ENCODE results near the gene RBSN.

DNA sequence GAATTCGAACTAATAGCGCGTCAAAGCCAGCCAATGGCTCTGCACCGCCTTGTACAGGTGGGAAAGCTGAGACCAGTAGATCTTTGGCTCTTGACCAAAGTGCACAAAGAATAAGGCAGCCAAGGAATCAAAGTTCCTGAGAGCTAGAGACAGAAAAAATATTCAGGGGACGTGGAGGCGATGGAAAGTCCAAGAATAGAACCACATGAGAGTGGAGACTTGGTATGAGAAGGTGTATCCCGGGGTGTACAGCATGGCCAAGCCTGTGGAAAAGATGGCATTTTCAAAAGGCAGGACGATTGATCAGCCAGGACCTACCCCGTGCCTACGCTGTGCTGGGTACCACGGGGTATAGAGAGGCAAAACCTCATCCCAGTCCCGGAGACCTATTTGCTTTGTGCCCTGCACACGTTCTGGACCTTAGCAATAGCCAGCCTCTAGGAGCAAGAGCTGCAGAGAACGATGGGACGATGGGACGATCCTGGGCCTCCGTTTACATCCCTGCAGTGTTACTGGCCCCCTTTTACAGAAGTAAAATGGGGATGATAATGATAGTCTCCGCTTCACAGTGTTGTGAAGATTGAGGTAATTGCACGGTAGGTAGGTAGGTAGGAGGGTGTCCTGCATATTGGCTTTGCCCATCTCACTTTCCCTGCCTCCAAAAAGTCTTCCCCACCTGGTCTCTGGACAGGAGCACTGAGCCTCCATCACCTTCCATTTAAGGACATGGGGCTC lies 583 bp upstream of the RBSN start:
- TF ChIP-seq, protein P1, sequence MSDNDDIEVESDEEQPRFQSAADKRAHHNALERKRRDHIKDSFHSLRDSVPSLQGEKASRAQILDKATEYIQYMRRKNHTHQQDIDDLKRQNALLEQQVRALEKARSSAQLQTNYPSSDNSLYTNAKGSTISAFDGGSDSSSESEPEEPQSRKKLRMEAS (IDR thresholded peaks at IDR 0.05): no peak
- TF ChIP-seq CTCF (IDR thresholded peaks at IDR 0.05 in 2 of 3, conservative IDR thresholded peaks at IDR 0.05 in 1 of 3; ENCODE audit: borderline replicate concordance in 1 of 3, insufficient read depth in 1 of 3, low read depth in 2 of 3, low read length in 2 of 3) (no peak), EZH2 (IDR thresholded peaks at IDR 0.05) (no peak), POLR2AphosphoS5 (IDR thresholded peaks at IDR 0.05; ENCODE audit: low read depth, low read length) (no peak), ZNF274 (IDR thresholded peaks at IDR 0.05; ENCODE audit: low read depth, low read length) (no peak), JUND (IDR thresholded peaks at IDR 0.05) (no peak), TCF7L2 (IDR thresholded peaks at IDR 0.05; ENCODE audit: borderline replicate concordance, extremely low read depth, insufficient read depth, insufficient read length) (no peak), SP1 (IDR thresholded peaks at IDR 0.05; ENCODE audit: low read depth) (no peak), RAD21 (IDR thresholded peaks at IDR 0.05; ENCODE audit: low read depth) (no peak), POLR2A (IDR thresholded peaks at IDR 0.05; ENCODE audit: borderline replicate concordance, extremely low read depth, insufficient read depth, insufficient read length) (no peak), CEBPB (IDR thresholded peaks at IDR 0.05; ENCODE audit: low read depth) (no peak), EGR1 (IDR thresholded peaks at IDR 0.05; ENCODE audit: low read depth) (no peak)
- TF ChIP-seq, protein P2, sequence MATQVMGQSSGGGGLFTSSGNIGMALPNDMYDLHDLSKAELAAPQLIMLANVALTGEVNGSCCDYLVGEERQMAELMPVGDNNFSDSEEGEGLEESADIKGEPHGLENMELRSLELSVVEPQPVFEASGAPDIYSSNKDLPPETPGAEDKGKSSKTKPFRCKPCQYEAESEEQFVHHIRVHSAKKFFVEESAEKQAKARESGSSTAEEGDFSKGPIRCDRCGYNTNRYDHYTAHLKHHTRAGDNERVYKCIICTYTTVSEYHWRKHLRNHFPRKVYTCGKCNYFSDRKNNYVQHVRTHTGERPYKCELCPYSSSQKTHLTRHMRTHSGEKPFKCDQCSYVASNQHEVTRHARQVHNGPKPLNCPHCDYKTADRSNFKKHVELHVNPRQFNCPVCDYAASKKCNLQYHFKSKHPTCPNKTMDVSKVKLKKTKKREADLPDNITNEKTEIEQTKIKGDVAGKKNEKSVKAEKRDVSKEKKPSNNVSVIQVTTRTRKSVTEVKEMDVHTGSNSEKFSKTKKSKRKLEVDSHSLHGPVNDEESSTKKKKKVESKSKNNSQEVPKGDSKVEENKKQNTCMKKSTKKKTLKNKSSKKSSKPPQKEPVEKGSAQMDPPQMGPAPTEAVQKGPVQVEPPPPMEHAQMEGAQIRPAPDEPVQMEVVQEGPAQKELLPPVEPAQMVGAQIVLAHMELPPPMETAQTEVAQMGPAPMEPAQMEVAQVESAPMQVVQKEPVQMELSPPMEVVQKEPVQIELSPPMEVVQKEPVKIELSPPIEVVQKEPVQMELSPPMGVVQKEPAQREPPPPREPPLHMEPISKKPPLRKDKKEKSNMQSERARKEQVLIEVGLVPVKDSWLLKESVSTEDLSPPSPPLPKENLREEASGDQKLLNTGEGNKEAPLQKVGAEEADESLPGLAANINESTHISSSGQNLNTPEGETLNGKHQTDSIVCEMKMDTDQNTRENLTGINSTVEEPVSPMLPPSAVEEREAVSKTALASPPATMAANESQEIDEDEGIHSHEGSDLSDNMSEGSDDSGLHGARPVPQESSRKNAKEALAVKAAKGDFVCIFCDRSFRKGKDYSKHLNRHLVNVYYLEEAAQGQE (IDR thresholded peaks at IDR 0.05; ENCODE audit: low read depth): no peak
- TF ChIP-seq, protein P3, sequence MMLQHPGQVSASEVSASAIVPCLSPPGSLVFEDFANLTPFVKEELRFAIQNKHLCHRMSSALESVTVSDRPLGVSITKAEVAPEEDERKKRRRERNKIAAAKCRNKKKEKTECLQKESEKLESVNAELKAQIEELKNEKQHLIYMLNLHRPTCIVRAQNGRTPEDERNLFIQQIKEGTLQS (IDR thresholded peaks at IDR 0.05): no peak

Measured in HCT116 (cell line).